Stimulated activated naive B cell treated with anti-CD40 and anti-IgM and Interleukin-4, amounts not matched to agents 10 μg/mL and 1 μg/mL and 100 μg/mL, for 72 hours (primary cell): ENCODE results near the gene GGA3.

ENCODE experiments used
- ATAC-seq, 2 donors: fragments of 150-1000 bp; cut with Tn5 transposase; replicated peaks; 2 replicates each; pipeline ENCODE4 v1.10.0; 2021; ENCODE audit warnings: moderate library complexity in 1 of 2
- DNase-seq: peaks from one replicate; pipeline ENCODE4 v3.0.0; 2021
- H3K27ac Mint-ChIP-seq: one replicate; pipeline ENCODE4 v1.8.0; 2022; ENCODE audit warnings: mild to moderate bottlenecking, mixed read lengths
- H3K27me3 Mint-ChIP-seq, 2 donors: one replicate each; pipeline ENCODE4 v1.8.0; 2022; ENCODE audit warnings: mixed read lengths in 2 of 2
- H3K36me3 Mint-ChIP-seq, 2 donors: one replicate each; pipeline ENCODE4 v1.8.0; 2022; ENCODE audit warnings: mixed read lengths in 2 of 2, mild to moderate bottlenecking in 1 of 2
- H3K4me1 Mint-ChIP-seq, 2 donors: one replicate each; pipeline ENCODE4 v1.8.0; 2022; ENCODE audit warnings: mixed read lengths in 2 of 2, mild to moderate bottlenecking in 1 of 2
- H3K4me3 Mint-ChIP-seq, 2 donors: one replicate each; pipeline ENCODE4 v1.8.0; 2022; ENCODE audit warnings: mild to moderate bottlenecking in 2 of 2, mixed read lengths in 2 of 2, moderate library complexity in 1 of 2
- H3K9me3 Mint-ChIP-seq, 2 donors: one replicate each; pipeline ENCODE4 v1.8.0; 2022; ENCODE audit warnings: mixed read lengths in 2 of 2, mild to moderate bottlenecking in 1 of 2

Gene GGA3

GRCh38 chr17:75244133-75244866 lies 17.1 kb downstream of the GGA3 start:
- Mint-ChIP-seq H3K4me3 (peak overlapping the region; percentile 71 to 77), H3K36me3 (peaks cover 52 to 66% of the 10 kb centered on the region in 2 donors), H3K27ac (peak overlapping the region; percentile 91), H3K4me1 (peaks cover 46 to 76% of the 10 kb centered on the region in 2 donors), H3K27me3 (no peaks in the 10 kb centered on the region), H3K9me3 (no peaks in the 10 kb centered on the region)
- DNase-seq = no peak
- peak; percentile 64 to 67 for ATAC-seq

- H3K9me3 Mint-ChIP-seq = no peaks in the 10 kb centered on the region
- no peaks in the 10 kb centered on the region for H3K27me3 Mint-ChIP-seq
- peak overlapping the region; percentile 95 for H3K27ac Mint-ChIP-seq
- DNase-seq (no peak), ATAC-seq (peak; percentile 48 to 50)
- peak overlapping the region; percentile 25 to 46 for H3K4me3 Mint-ChIP-seq
- H3K36me3 Mint-ChIP-seq = peaks cover 52 to 75% of the 10 kb centered on the region in 2 donors
- peaks cover 44 to 72% of the 10 kb centered on the region in 2 donors for H3K4me1 Mint-ChIP-seq
Observed at GRCh38 chr17:75242461-75243042, 18.9 kb downstream of the GGA3 start.

GRCh38 chr17:75241996-75242460 lies 19.4 kb downstream of the GGA3 start:
- H3K9me3 Mint-ChIP-seq = no peaks in the 10 kb centered on the region
- ATAC-seq (peak in 1 of 2 donors; percentile 8), DNase-seq (no peak)
- H3K27ac Mint-ChIP-seq = peak overlapping the region; percentile 95
- H3K27me3 Mint-ChIP-seq = no peaks in the 10 kb centered on the region
- H3K4me3 Mint-ChIP-seq = no peak overlapping the region
- peaks cover 50 to 78% of the 10 kb centered on the region in 2 donors for H3K36me3 Mint-ChIP-seq
- peaks cover 42 to 69% of the 10 kb centered on the region in 2 donors for H3K4me1 Mint-ChIP-seq

GRCh38 chr17:75241502-75241901 lies 19.9 kb downstream of the GGA3 start:
- no peak for ATAC-seq
- Mint-ChIP-seq H3K36me3 (peaks cover 46 to 79% of the 10 kb centered on the region in 2 donors), H3K4me1 (peaks cover 42 to 64% of the 10 kb centered on the region in 2 donors), H3K27ac (peak overlapping the region; percentile 95), H3K27me3 (no peaks in the 10 kb centered on the region), H3K4me3 (no peak overlapping the region), H3K9me3 (no peaks in the 10 kb centered on the region)
- no peak for DNase-seq

GRCh38 chr17:75241143-75241430 lies 20.3 kb downstream of the GGA3 start:
- Mint-ChIP-seq H3K36me3 (peaks cover 45 to 79% of the 10 kb centered on the region in 2 donors), H3K27me3 (no peaks in the 10 kb centered on the region), H3K9me3 (no peaks in the 10 kb centered on the region), H3K27ac (peak overlapping the region; percentile 37), H3K4me3 (no peak overlapping the region), H3K4me1 (peaks cover 39 to 62% of the 10 kb centered on the region in 2 donors)
- DNase-seq = no peak
- no peak for ATAC-seq

GRCh38 chr17:75240394-75241142 lies 20.8 kb downstream of the GGA3 start:
- peak overlapping the region in 1 of 2 donors; percentile 7 for H3K4me3 Mint-ChIP-seq
- H3K27ac Mint-ChIP-seq = peak overlapping the region; percentile 84
- peaks cover 35 to 57% of the 10 kb centered on the region in 2 donors for H3K4me1 Mint-ChIP-seq
- H3K36me3 Mint-ChIP-seq = peaks cover 42 to 75% of the 10 kb centered on the region in 2 donors
- DNase-seq (no peak), ATAC-seq (peak in 1 of 2 donors; percentile 38)
- no peaks in the 10 kb centered on the region for H3K27me3 Mint-ChIP-seq
- H3K9me3 Mint-ChIP-seq = no peaks in the 10 kb centered on the region

- H3K4me1 Mint-ChIP-seq = peaks cover 35 to 53% of the 10 kb centered on the region in 2 donors
- peaks cover 46 to 79% of the 10 kb centered on the region in 2 donors for H3K36me3 Mint-ChIP-seq
- H3K4me3 Mint-ChIP-seq = peak overlapping the region in 1 of 2 donors; percentile 7
- peak overlapping the region; percentile 84 for H3K27ac Mint-ChIP-seq
- H3K9me3 Mint-ChIP-seq = no peaks in the 10 kb centered on the region
- ATAC-seq (no peak), DNase-seq (no peak)
- H3K27me3 Mint-ChIP-seq = no peaks in the 10 kb centered on the region
Observed at GRCh38 chr17:75239778-75240393, 21.5 kb downstream of the GGA3 start.

GRCh38 chr17:75239214-75239613 lies 22.2 kb downstream of the GGA3 start:
- H3K36me3 Mint-ChIP-seq = peaks cover 48 to 80% of the 10 kb centered on the region in 2 donors
- H3K4me1 Mint-ChIP-seq = peaks cover 30 to 47% of the 10 kb centered on the region in 2 donors
- H3K4me3 Mint-ChIP-seq = no peak overlapping the region
- H3K27me3 Mint-ChIP-seq = no peaks in the 10 kb centered on the region
- H3K27ac Mint-ChIP-seq = peak overlapping the region; percentile 90
- no peak for DNase-seq
- no peaks in the 10 kb centered on the region for H3K9me3 Mint-ChIP-seq
- ATAC-seq = no peak

GRCh38 chr17:75238684-75239191 lies 22.7 kb downstream of the GGA3 start:
- Mint-ChIP-seq H3K9me3 (no peaks in the 10 kb centered on the region), H3K27me3 (no peaks in the 10 kb centered on the region), H3K36me3 (peaks cover 46 to 79% of the 10 kb centered on the region in 2 donors), H3K4me3 (peak overlapping the region in 1 of 2 donors; percentile 48), H3K4me1 (peaks cover 25 to 42% of the 10 kb centered on the region in 2 donors), H3K27ac (peak overlapping the region; percentile 90)
- DNase-seq = no peak
- peak; percentile 81 to 84 for ATAC-seq

GRCh38 chr17:75238020-75238580 lies 23.3 kb downstream of the GGA3 start:
- peaks cover 40 to 75% of the 10 kb centered on the region in 2 donors for H3K36me3 Mint-ChIP-seq
- no peaks in the 10 kb centered on the region for H3K9me3 Mint-ChIP-seq
- peaks cover 20 to 35% of the 10 kb centered on the region in 2 donors for H3K4me1 Mint-ChIP-seq
- peak overlapping the region; percentile 90 for H3K27ac Mint-ChIP-seq
- ATAC-seq (no peak), DNase-seq (no peak)
- no peaks in the 10 kb centered on the region for H3K27me3 Mint-ChIP-seq
- H3K4me3 Mint-ChIP-seq = no peak overlapping the region

GRCh38 chr17:75237100-75238014 lies 24.0 kb downstream of the GGA3 start:
- Mint-ChIP-seq H3K27ac (peak overlapping the region; percentile 79), H3K4me3 (no peak overlapping the region), H3K27me3 (no peaks in the 10 kb centered on the region), H3K9me3 (no peaks in the 10 kb centered on the region), H3K4me1 (peaks cover 16 to 28% of the 10 kb centered on the region in 2 donors), H3K36me3 (peaks cover 43 to 77% of the 10 kb centered on the region in 2 donors)
- ATAC-seq (no peak), DNase-seq (no peak)

GRCh38 chr17:75232786-75233185 lies 28.6 kb downstream of the GGA3 start:
- Mint-ChIP-seq H3K4me3 (no peak overlapping the region), H3K27ac (peak overlapping the region; percentile 16), H3K9me3 (no peaks in the 10 kb centered on the region), H3K27me3 (no peaks in the 10 kb centered on the region), H3K36me3 (peaks cover 41 to 63% of the 10 kb centered on the region in 2 donors), H3K4me1 (peaks cover 0 to 5% of the 10 kb centered on the region in 2 donors)
- ATAC-seq (no peak), DNase-seq (no peak)
